NCI-H2227 (cell line): ENCODE results near the gene LRRC8E.
"Not testable (repeated sequence)": the region's sequence is repeated elsewhere in the genome, so short reads cannot be mapped to it uniquely, and the experiment has no call there.

Experiments
- DNase-seq: peaks from one replicate; lab custom pipeline; 2025; ENCODE audit not compliant: unreplicated experiment; lab: John Stamatoyannopoulos, UW

The LRRC8E gene

GRCh38 chr19:7853770-7854128 lies 34.6 kb upstream of the LRRC8E start:
- no peak for DNase-seq

GRCh38 chr19:7855426-7856108 lies 32.7 kb upstream of the LRRC8E start:
- DNase-seq: no peak

- DNase-seq: peak; percentile 50
Measured at GRCh38 chr19:7856109-7856591, 32.2 kb upstream of the LRRC8E start.

- DNase-seq: peak; percentile 47
Measured at GRCh38 chr19:7856679-7857663, 31.3 kb upstream of the LRRC8E start.

GRCh38 chr19:7857727-7858108 lies 30.6 kb upstream of the LRRC8E start:
- DNase-seq: no peak

- DNase-seq: peak; percentile 63
Measured at GRCh38 chr19:7858109-7858770, 30.1 kb upstream of the LRRC8E start.

GRCh38 chr19:7859087-7859486 lies 29.2 kb upstream of the LRRC8E start:
- not testable (repeated sequence) for DNase-seq

- no peak for DNase-seq
Measured at GRCh38 chr19:7859831-7860713, 28.2 kb upstream of the LRRC8E start.

- DNase-seq: no peak
Measured at GRCh38 chr19:7860714-7861618, 27.3 kb upstream of the LRRC8E start.

- no peak for DNase-seq
Measured at GRCh38 chr19:7861619-7862412, 26.5 kb upstream of the LRRC8E start.

- no peak for DNase-seq
Measured at GRCh38 chr19:7862413-7862951, 25.8 kb upstream of the LRRC8E start.

- DNase-seq: no peak
Measured at GRCh38 chr19:7863157-7863970, 24.9 kb upstream of the LRRC8E start.

- DNase-seq: no peak
Measured at GRCh38 chr19:7863971-7864689, 24.2 kb upstream of the LRRC8E start.

- no peak for DNase-seq
Measured at GRCh38 chr19:7864690-7865074, 23.6 kb upstream of the LRRC8E start.

GRCh38 chr19:7865262-7865911 lies 22.9 kb upstream of the LRRC8E start:
- DNase-seq: no peak

- DNase-seq: no peak
Measured at GRCh38 chr19:7866399-7867091, 21.8 kb upstream of the LRRC8E start.
